Measurements from ENCODE around the gene CTNND2.

DNA sequence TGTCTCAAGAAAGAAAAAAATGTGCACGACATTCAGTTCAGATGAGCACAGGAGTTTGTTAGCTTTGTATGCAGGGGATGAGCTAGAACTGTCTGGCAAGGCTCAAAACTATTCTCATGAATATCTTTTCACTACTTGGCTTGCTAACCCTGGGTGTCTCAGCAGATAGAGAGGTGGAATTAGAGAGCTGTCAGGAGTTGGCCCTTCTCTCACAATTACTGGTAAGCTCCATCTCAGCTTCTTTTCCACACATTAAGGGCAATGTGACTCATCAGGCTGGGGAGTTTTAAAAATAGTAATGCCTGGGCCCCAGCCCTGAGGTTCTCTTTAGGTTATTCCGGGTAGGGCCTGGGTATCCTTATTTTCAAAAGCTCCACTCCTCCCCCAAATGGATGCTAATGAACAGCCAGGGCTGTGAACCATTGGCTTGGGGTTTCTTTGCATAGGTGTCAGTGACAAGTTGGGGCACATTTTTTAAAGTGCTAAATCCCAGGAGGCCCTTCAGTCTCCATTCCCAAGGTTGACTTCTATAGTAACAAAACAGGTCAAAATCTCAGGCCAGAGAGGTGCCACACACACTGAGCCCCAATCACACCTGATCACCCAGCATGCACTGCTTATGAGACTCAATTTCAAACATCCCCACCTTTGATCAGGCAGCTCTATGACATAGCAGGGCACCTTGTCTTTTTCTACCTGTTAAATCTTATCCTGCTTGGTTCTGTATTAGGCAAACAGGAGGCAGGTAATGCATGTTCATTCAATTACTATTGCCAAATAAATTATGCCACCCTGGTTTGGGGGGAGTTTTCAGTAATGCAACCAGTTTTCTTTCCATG lies 903.5 kb downstream of the CTNND2 start:
- TF ChIP-seq, protein P1, sequence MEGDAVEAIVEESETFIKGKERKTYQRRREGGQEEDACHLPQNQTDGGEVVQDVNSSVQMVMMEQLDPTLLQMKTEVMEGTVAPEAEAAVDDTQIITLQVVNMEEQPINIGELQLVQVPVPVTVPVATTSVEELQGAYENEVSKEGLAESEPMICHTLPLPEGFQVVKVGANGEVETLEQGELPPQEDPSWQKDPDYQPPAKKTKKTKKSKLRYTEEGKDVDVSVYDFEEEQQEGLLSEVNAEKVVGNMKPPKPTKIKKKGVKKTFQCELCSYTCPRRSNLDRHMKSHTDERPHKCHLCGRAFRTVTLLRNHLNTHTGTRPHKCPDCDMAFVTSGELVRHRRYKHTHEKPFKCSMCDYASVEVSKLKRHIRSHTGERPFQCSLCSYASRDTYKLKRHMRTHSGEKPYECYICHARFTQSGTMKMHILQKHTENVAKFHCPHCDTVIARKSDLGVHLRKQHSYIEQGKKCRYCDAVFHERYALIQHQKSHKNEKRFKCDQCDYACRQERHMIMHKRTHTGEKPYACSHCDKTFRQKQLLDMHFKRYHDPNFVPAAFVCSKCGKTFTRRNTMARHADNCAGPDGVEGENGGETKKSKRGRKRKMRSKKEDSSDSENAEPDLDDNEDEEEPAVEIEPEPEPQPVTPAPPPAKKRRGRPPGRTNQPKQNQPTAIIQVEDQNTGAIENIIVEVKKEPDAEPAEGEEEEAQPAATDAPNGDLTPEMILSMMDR (IDR thresholded peaks at IDR 0.05; ENCODE audit: low read depth, low read length, poor library complexity, severe bottlenecking), result no peak
- no peak for TF ChIP-seq EZH2phosphoT487 (IDR thresholded peaks at IDR 0.05; ENCODE audit: borderline replicate concordance, low read length)

Data from DOHH2 (cell line).